GM21619 (cell line): ENCODE data around the gene SCAMP3.
"Not testable (repeated sequence)": the region's sequence is repeated elsewhere in the genome, so short reads cannot be mapped to it uniquely, and the experiment has no call there.

ENCODE experiments used
- ATAC-seq: cut with Tn5 transposase; IDR thresholded peaks from one replicate; pipeline ENCODE4 v1.9.1; 2021; ENCODE audit not compliant: unreplicated experiment

SCAMP3 gene

GRCh38 chr1:155261852-155262673, at the start of gene SCAMP3:
TSS of gene SCAMP3 (minus strand) at chr1:155262360. CDS start at chr1:155262151, 209 bp downstream.
- ATAC-seq: peak; percentile 91

- no peak for ATAC-seq
Observed at GRCh38 chr1:155309423-155310021, 47.4 kb upstream of the SCAMP3 start.

- peak; percentile 89 for ATAC-seq
Observed at GRCh38 chr1:155308493-155309422, 46.6 kb upstream of the SCAMP3 start, which contains the start of gene FDPS. TSS of gene FDPS (plus strand) at chr1:155308866. CDS start at chr1:155309790, 924 bp downstream.

GRCh38 chr1:155307247-155307740, 45.1 kb upstream of the SCAMP3 start:
- no peak for ATAC-seq

GRCh38 chr1:155305881-155306391, 43.8 kb upstream of the SCAMP3 start:
- ATAC-seq: no peak

- no peak for ATAC-seq
Observed at GRCh38 chr1:155304558-155305063, 42.5 kb upstream of the SCAMP3 start.

GRCh38 chr1:155301342-155301841, 39.2 kb upstream of the SCAMP3 start, which contains the start of gene PKLR:
TSS of gene PKLR (minus strand) at chr1:155301438. CDS start at chr1:155301395, 43 bp downstream.
- ATAC-seq: no peak

- no peak for ATAC-seq
Observed at GRCh38 chr1:155300553-155301329, 38.6 kb upstream of the SCAMP3 start.

GRCh38 chr1:155300024-155300423, 37.9 kb upstream of the SCAMP3 start:
- ATAC-seq: no peak

- ATAC-seq: no peak
Observed at GRCh38 chr1:155297384-155297783, 35.2 kb upstream of the SCAMP3 start.

GRCh38 chr1:155296661-155297060, 34.5 kb upstream of the SCAMP3 start:
- no peak for ATAC-seq

- ATAC-seq: no peak
Observed at GRCh38 chr1:155295942-155296267, 33.7 kb upstream of the SCAMP3 start.

GRCh38 chr1:155295183-155295941, 33.2 kb upstream of the SCAMP3 start:
- ATAC-seq: no peak

- no peak for ATAC-seq
Observed at GRCh38 chr1:155294520-155295182, 32.5 kb upstream of the SCAMP3 start.

- ATAC-seq: no peak
Observed at GRCh38 chr1:155293086-155293749, 31.1 kb upstream of the SCAMP3 start.

GRCh38 chr1:155291006-155291405, 28.8 kb upstream of the SCAMP3 start:
- ATAC-seq: not testable (repeated sequence)

GRCh38 chr1:155287987-155288543, 25.9 kb upstream of the SCAMP3 start:
- ATAC-seq: no peak

GRCh38 chr1:155286544-155286943, 24.4 kb upstream of the SCAMP3 start:
- ATAC-seq: no peak
